ENCODE data around the gene PSME3IP1. TPM values are rescaled to one million over a fixed set of nuclear protein-coding genes. Genes with fewer than 3 reads are reported as not detected.

Gene PSME3IP1
- total RNA-seq, 1 experiment from 2014 or later: 142 TPM

Other genes with a start within 250 kb of the PSME3IP1 start
- 0.14 TPM in 1 of 2 replicates, not detected in the other for gene CETP, start 224.1 kb downstream of the PSME3IP1 start, total RNA-seq (2014; rRNA removed; shearing (Covaris generic))
- 1.5 and 2.9 TPM in 2 replicates for gene NLRC5, start 196.5 kb downstream of the PSME3IP1 start, total RNA-seq (2014; rRNA removed; shearing (Covaris generic))
- gene CPNE2, start 93.5 kb downstream of the PSME3IP1 start, total RNA-seq (2014; rRNA removed; shearing (Covaris generic)): 33.1 and 39.0 TPM in 2 replicates
- gene RSPRY1, start 290 bp upstream of the PSME3IP1 start, total RNA-seq (2014; rRNA removed; shearing (Covaris generic)): 49.9 and 50.8 TPM in 2 replicates
- gene ARL2BP, start 59.2 kb upstream of the PSME3IP1 start, total RNA-seq (2014; rRNA removed; shearing (Covaris generic)): 67.0 and 69.3 TPM in 2 replicates
- 0.30 and 0.49 TPM in 2 replicates for gene PLLP, start 98.6 kb upstream of the PSME3IP1 start, total RNA-seq (2014; rRNA removed; shearing (Covaris generic))
- gene CCL22, start 172.7 kb upstream of the PSME3IP1 start, total RNA-seq (2014; rRNA removed; shearing (Covaris generic)): not detected in 2 replicates
- 0.38 and 0.69 TPM in 2 replicates for gene CX3CL1, start 186.5 kb upstream of the PSME3IP1 start, total RNA-seq (2014; rRNA removed; shearing (Covaris generic))
- gene CCL17, start 218.7 kb upstream of the PSME3IP1 start, total RNA-seq (2014; rRNA removed; shearing (Covaris generic)): not detected in 2 replicates